Measurements from ENCODE around the gene APOL1. TPM values are rescaled to one million over a fixed set of nuclear protein-coding genes. Genes with fewer than 3 reads are reported as not detected.

The APOL1 gene
- total and polyA plus RNA-seq, 2 of the 13 experiments (the other 11 are each of a cell fraction or from before 2014, with no cell fraction given), result 20.3 to 75.0 TPM

- no peak for TF ChIP-seq ZNF407 (CRISPR knock-in tag; IDR thresholded peaks at IDR 0.05; ENCODE audit: not compliant biosample characterization)
- no peak for TF ChIP-seq IKZF4 (CRISPR knock-in tag; IDR thresholded peaks at IDR 0.05; ENCODE audit: borderline replicate concordance, low read depth, not compliant biosample characterization)
- peak; percentile 76 for TF ChIP-seq MAX (IDR thresholded peaks at IDR 0.05)
- 0 out of 2 replicates have a peak, but pooled peaks have one; percentile 69 for TF ChIP-seq ZNF333 (CRISPR knock-in tag; IDR thresholded peaks at IDR 0.05; ENCODE audit: borderline replicate concordance)
- TF ChIP-seq SNRNP70 (IDR thresholded peaks at IDR 0.05; ENCODE audit: low read depth, low read length), result no peak
- TF ChIP-seq ZSCAN12 (CRISPR knock-in tag; IDR thresholded peaks at IDR 0.05), result no peak
- TF ChIP-seq ZFP82 (CRISPR knock-in tag; IDR thresholded peaks at IDR 0.05; ENCODE audit: borderline replicate concordance), result no peak
- TF ChIP-seq SPEN (CRISPR knock-in tag; IDR thresholded peaks at IDR 0.05; ENCODE audit: low read depth), result peak; percentile 90
- no peak for TF ChIP-seq KDM6A (CRISPR knock-in tag; IDR thresholded peaks at IDR 0.05; ENCODE audit: low read depth)
- TF ChIP-seq ZFYVE20 (CRISPR knock-in tag; IDR thresholded peaks at IDR 0.05; ENCODE audit: borderline replicate concordance, low read depth), result no peak
- no peak for TF ChIP-seq ZNF784 (CRISPR knock-in tag; IDR thresholded peaks at IDR 0.05; ENCODE audit: borderline replicate concordance)
- no peak for TF ChIP-seq MZF1 (CRISPR knock-in tag; IDR thresholded peaks at IDR 0.05; ENCODE audit: borderline replicate concordance)
- no peak for TF ChIP-seq SMARCC2 (IDR thresholded peaks at IDR 0.05)
- TF ChIP-seq SP2 (CRISPR knock-in tag; IDR thresholded peaks at IDR 0.05), result no peak
- no peak for TF ChIP-seq SRSF4 (IDR thresholded peaks at IDR 0.05; ENCODE audit: low read depth, low read length, poor library complexity, severe bottlenecking)
- TF ChIP-seq ZBTB20 (CRISPR knock-in tag; IDR thresholded peaks at IDR 0.05; ENCODE audit: borderline replicate concordance, low read depth), result no peak
- TF ChIP-seq KLF12 (CRISPR knock-in tag; IDR thresholded peaks at IDR 0.05; ENCODE audit: borderline replicate concordance), result no peak
- TF ChIP-seq ZFP36 (IDR thresholded peaks at IDR 0.05; ENCODE audit: borderline replicate concordance, low read depth, low read length, partially characterized antibody), result no peak
- TF ChIP-seq ZMYM4 (CRISPR knock-in tag; IDR thresholded peaks at IDR 0.05), result peak; percentile 71
Observed at GRCh38 chr22:36239401-36240171, 13.3 kb upstream of the APOL1 start, which contains the start of gene APOL2 (continued).
